ENCODE results near the gene TAS2R1. TPM values are rescaled to one million over a fixed set of nuclear protein-coding genes. Genes with fewer than 3 reads are reported as not detected.

The TAS2R1 gene
- total RNA-seq, 1 donor from 2014 or later: not detected

GRCh38 chr5:9624196-9624947 lies 5.8 kb downstream of the TAS2R1 start:
- FAIRE-seq (peak; percentile 85), DNase-seq (ENCODE audit: low read depth) (peak; percentile 69)
- Histone ChIP-seq H3K27ac (ENCODE audit: low read depth, low read length) (peak overlapping the region; percentile 55), H3K9ac (ENCODE audit: low read length) (no peak overlapping the region), H2AFZ (ENCODE audit: low read depth, low read length) (no peak overlapping the region), H3K79me2 (ENCODE audit: insufficient read depth, low read length) (no peaks in the 10 kb centered on the region), H3K9me3 (ENCODE audit: insufficient read depth, low read depth, low read length) (no peaks in the 10 kb centered on the region), H3K4me2 (ENCODE audit: low read length) (peak overlapping the region; percentile 5), H3K4me3 (ENCODE audit: insufficient read depth, low read depth, low read length) (no peak overlapping the region), H3K4me1 (ENCODE audit: insufficient read depth, low read length) (peaks cover 34% of the 10 kb centered on the region), H3K27me3 (ENCODE audit: insufficient read depth, low read length) (no peaks in the 10 kb centered on the region), H4K20me1 (ENCODE audit: insufficient read depth, low read length) (no peaks in the 10 kb centered on the region), H3K36me3 (ENCODE audit: insufficient read depth, low read length) (no peaks in the 10 kb centered on the region)
- TF ChIP-seq EZH2 (IDR thresholded peaks at IDR 0.05; ENCODE audit: insufficient read depth, low read length) (no peak), CTCF (IDR thresholded peaks at IDR 0.05; ENCODE audit: insufficient read depth, low read depth, low read length) (no peak)
- Mint-ChIP-seq H3K27me3 (ENCODE audit: low read depth, unreplicated experiment) (peaks cover 2% of the 10 kb centered on the region), H3K27ac (ENCODE audit: unreplicated experiment) (peak overlapping the region; percentile 48), H3K4me1 (ENCODE audit: low read depth, unreplicated experiment) (peaks cover 32% of the 10 kb centered on the region), H3K4me3 (ENCODE audit: unreplicated experiment) (no peak overlapping the region), H3K36me3 (ENCODE audit: low read depth, unreplicated experiment) (no peaks in the 10 kb centered on the region), H3K9me3 (ENCODE audit: unreplicated experiment) (no peaks in the 10 kb centered on the region)

GRCh38 chr5:9623661-9624060 lies 6.5 kb downstream of the TAS2R1 start:
- peak overlapping the region; percentile 83 for H3K27ac Mint-ChIP-seq (ENCODE audit: unreplicated experiment)
- no peaks in the 10 kb centered on the region for H3K36me3 ChIP-seq (ENCODE audit: insufficient read depth, low read length)
- peaks cover 6% of the 10 kb centered on the region for H3K27me3 Mint-ChIP-seq (ENCODE audit: low read depth, unreplicated experiment)
- no peaks in the 10 kb centered on the region for H3K79me2 ChIP-seq (ENCODE audit: insufficient read depth, low read length)
- H3K4me1 ChIP-seq (ENCODE audit: insufficient read depth, low read length): peaks cover 34% of the 10 kb centered on the region
- no peak overlapping the region for H3K4me3 ChIP-seq (ENCODE audit: insufficient read depth, low read depth, low read length)
- H3K4me1 Mint-ChIP-seq (ENCODE audit: low read depth, unreplicated experiment): peaks cover 32% of the 10 kb centered on the region
- FAIRE-seq (no peak), DNase-seq (ENCODE audit: low read depth) (no peak)
- H4K20me1 ChIP-seq (ENCODE audit: insufficient read depth, low read length): no peaks in the 10 kb centered on the region
- no peak overlapping the region for H2AFZ ChIP-seq (ENCODE audit: low read depth, low read length)
- no peaks in the 10 kb centered on the region for H3K9me3 Mint-ChIP-seq (ENCODE audit: unreplicated experiment)
- H3K36me3 Mint-ChIP-seq (ENCODE audit: low read depth, unreplicated experiment): no peaks in the 10 kb centered on the region
- H3K27ac ChIP-seq (ENCODE audit: low read depth, low read length): peak overlapping the region; percentile 55
- peak overlapping the region; percentile 68 for H3K4me2 ChIP-seq (ENCODE audit: low read length)
- TF ChIP-seq CTCF (IDR thresholded peaks at IDR 0.05; ENCODE audit: insufficient read depth, low read depth, low read length) (no peak), EZH2 (IDR thresholded peaks at IDR 0.05; ENCODE audit: insufficient read depth, low read length) (no peak)
- no peak overlapping the region for H3K9ac ChIP-seq (ENCODE audit: low read length)
- no peaks in the 10 kb centered on the region for H3K9me3 ChIP-seq (ENCODE audit: insufficient read depth, low read depth, low read length)
- no peaks in the 10 kb centered on the region for H3K27me3 ChIP-seq (ENCODE audit: insufficient read depth, low read length)
- no peak overlapping the region for H3K4me3 Mint-ChIP-seq (ENCODE audit: unreplicated experiment)

- Mint-ChIP-seq H3K36me3 (ENCODE audit: low read depth, unreplicated experiment) (no peaks in the 10 kb centered on the region), H3K27ac (ENCODE audit: unreplicated experiment) (peak overlapping the region; percentile 83), H3K9me3 (ENCODE audit: unreplicated experiment) (no peaks in the 10 kb centered on the region), H3K4me3 (ENCODE audit: unreplicated experiment) (no peak overlapping the region), H3K27me3 (ENCODE audit: low read depth, unreplicated experiment) (peaks cover 4% of the 10 kb centered on the region), H3K4me1 (ENCODE audit: low read depth, unreplicated experiment) (peaks cover 32% of the 10 kb centered on the region)
- Histone ChIP-seq H3K36me3 (ENCODE audit: insufficient read depth, low read length) (no peaks in the 10 kb centered on the region), H4K20me1 (ENCODE audit: insufficient read depth, low read length) (no peaks in the 10 kb centered on the region), H3K4me2 (ENCODE audit: low read length) (peak overlapping the region; percentile 68), H3K4me1 (ENCODE audit: insufficient read depth, low read length) (peaks cover 34% of the 10 kb centered on the region), H2AFZ (ENCODE audit: low read depth, low read length) (no peak overlapping the region), H3K79me2 (ENCODE audit: insufficient read depth, low read length) (no peaks in the 10 kb centered on the region), H3K9me3 (ENCODE audit: insufficient read depth, low read depth, low read length) (no peaks in the 10 kb centered on the region), H3K9ac (ENCODE audit: low read length) (peak overlapping the region; percentile 47), H3K27me3 (ENCODE audit: insufficient read depth, low read length) (no peaks in the 10 kb centered on the region), H3K4me3 (ENCODE audit: insufficient read depth, low read depth, low read length) (no peak overlapping the region), H3K27ac (ENCODE audit: low read depth, low read length) (peak overlapping the region; percentile 60)
- FAIRE-seq (peak; percentile 99), DNase-seq (ENCODE audit: low read depth) (peak; percentile 84)
- TF ChIP-seq CTCF (IDR thresholded peaks at IDR 0.05; ENCODE audit: insufficient read depth, low read depth, low read length) (no peak), EZH2 (IDR thresholded peaks at IDR 0.05; ENCODE audit: insufficient read depth, low read length) (no peak)
These were observed 7.2 kb downstream of the TAS2R1 start for GRCh38 chr5:9622971-9623421.
